ENCODE measurements around the gene PLCB2. TPM values are rescaled to one million over a fixed set of nuclear protein-coding genes. Genes with fewer than 3 reads are reported as not detected.

Gene PLCB2
- total RNA-seq, 4 donors from 2014 or later: 0.34 to 3.0 (median 2.0) TPM

GRCh38 chr15:40323953-40324937 lies 16.5 kb upstream of the PLCB2 start:
- H3K27me3 ChIP-seq: no peaks in the 10 kb centered on the region
- H3K27ac ChIP-seq: peak overlapping the region; percentile 65
- peak overlapping the region; percentile 85 for H3K4me3 ChIP-seq
- DNase-seq (ENCODE audit: low spot score in 2 of 2): peak in 1 of 2 donors; percentile 70
- TF ChIP-seq CTCF (IDR thresholded peaks at IDR 0.05) (no peak), POLR2AphosphoS5 (IDR thresholded peaks at IDR 0.05) (no peak), POLR2A (IDR thresholded peaks at IDR 0.05) (no peak), EP300 (IDR thresholded peaks at IDR 0.05) (no peak)
- no peaks in the 10 kb centered on the region for H3K36me3 ChIP-seq
- peaks cover 28% of the 10 kb centered on the region for H3K4me1 ChIP-seq
- 8% methylated on average over 16 of the region's 101 CpGs for WGBS
- H3K9me3 ChIP-seq: no peaks in the 10 kb centered on the region

DNA sequence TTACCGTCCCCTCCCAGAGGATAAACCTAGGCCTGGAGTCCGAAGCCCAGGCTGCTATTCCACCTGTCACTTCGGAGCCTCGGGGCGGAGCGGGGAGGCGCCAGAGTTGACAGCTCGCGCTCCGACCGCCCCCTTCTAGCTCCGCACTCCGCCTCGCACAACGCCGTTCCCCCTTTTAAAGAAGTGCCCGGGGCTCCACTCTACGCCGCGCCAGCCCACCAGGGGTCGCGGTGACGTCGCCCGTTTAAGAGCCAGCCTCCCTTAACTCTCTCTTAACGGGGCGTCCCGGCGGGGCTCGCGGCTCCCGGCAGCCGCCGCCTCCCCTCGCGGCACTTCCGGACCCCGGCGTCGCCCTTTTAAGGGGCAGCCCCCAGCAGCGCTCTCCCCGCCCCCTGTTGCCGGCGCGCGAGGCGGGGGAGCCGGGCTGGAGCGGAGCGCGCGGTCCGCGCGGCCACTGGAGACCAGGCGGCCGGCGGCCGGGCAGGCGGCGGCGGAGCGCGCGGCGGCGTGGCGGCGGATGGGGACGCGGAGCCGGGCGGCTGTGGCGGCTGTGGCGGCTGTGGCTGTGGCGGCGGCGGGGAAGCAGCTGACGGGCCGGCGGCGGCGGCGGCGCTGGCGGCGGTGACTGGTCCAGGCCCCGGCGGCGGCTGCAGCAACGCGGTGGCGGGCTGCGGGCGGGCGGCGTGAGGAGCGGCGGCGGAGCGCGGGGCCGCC lies 15.7 kb upstream of the PLCB2 start, which contains the start of gene INAFM2:
INAFM2 (plus strand) TSS at position 454 of the 714 bp plus-strand sequence. CDS start 364 bp downstream, outside the sequence.
- Histone ChIP-seq H3K4me3 (peak within 1 kb of the TSS; percentile 85), H3K27me3 (no peaks in the 10 kb centered on the region), H3K4me1 (peaks cover 28% of the 10 kb centered on the region), H3K9me3 (no peaks in the 10 kb centered on the region), H3K27ac (peak within 1 kb of the TSS; percentile 65), H3K36me3 (no peaks in the 10 kb centered on the region)
- TF ChIP-seq CTCF (IDR thresholded peaks at IDR 0.05) (peak; percentile 5 to 64), POLR2AphosphoS5 (IDR thresholded peaks at IDR 0.05) (no peak), EP300 (IDR thresholded peaks at IDR 0.05) (no peak), POLR2A (IDR thresholded peaks at IDR 0.05) (peak in 1 of 2 donors; percentile 41)
- 0% methylated on average over 35 of the region's 103 CpGs for WGBS
- DNase-seq (ENCODE audit: low spot score in 2 of 2): peak; percentile 87 to 89

- WGBS: 64% methylated on average over 18 of the region's 26 CpGs
- Histone ChIP-seq H3K27me3 (no peaks in the 10 kb centered on the region), H3K4me1 (peaks cover 28% of the 10 kb centered on the region), H3K36me3 (no peaks in the 10 kb centered on the region), H3K27ac (no peak overlapping the region), H3K9me3 (no peaks in the 10 kb centered on the region), H3K4me3 (peak overlapping the region; percentile 85)
- TF ChIP-seq CTCF (IDR thresholded peaks at IDR 0.05): no peak
- TF ChIP-seq POLR2A (IDR thresholded peaks at IDR 0.05): no peak
- no peak for TF ChIP-seq POLR2AphosphoS5 (IDR thresholded peaks at IDR 0.05)
- TF ChIP-seq EP300 (IDR thresholded peaks at IDR 0.05): no peak
- DNase-seq (ENCODE audit: low spot score in 2 of 2): no peak
Observed at GRCh38 chr15:40322531-40323238, 14.9 kb upstream of the PLCB2 start.

- Histone ChIP-seq H3K4me1 (peaks cover 28% of the 10 kb centered on the region), H3K9me3 (no peaks in the 10 kb centered on the region), H3K27ac (no peak overlapping the region), H3K27me3 (no peaks in the 10 kb centered on the region), H3K36me3 (no peaks in the 10 kb centered on the region), H3K4me3 (no peak overlapping the region)
- no peak for DNase-seq (ENCODE audit: low spot score in 2 of 2)
- TF ChIP-seq CTCF (IDR thresholded peaks at IDR 0.05) (peak; percentile 77 to 82), POLR2A (IDR thresholded peaks at IDR 0.05) (no peak)
- WGBS: 0% methylated on average over 2 of the region's 2 CpGs
Observed at GRCh38 chr15:40320931-40321371, 13.2 kb upstream of the PLCB2 start.

All from suprapubic skin (tissue), 4 donors.